ENCODE data around the gene PAX2.

The PAX2 gene

DNA sequence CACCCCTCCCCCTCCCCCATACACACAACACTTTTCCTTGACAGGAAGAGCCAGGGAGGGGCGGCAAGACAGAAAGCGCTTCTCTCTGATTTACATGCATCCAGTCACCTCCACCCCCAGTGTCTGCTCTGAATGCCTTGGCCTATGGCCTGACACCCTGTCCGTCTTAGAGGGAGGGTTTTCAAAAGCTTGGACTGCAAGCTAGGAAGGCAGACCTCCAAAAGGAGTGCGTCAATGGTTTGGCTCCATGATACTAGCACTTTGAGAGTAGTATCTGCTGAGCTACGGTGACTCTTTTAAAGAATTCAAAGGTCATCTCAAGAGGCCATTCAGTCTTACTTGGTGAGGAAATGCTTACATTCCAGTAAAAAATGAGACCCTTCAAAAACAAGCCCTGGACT, 20.3 kb upstream of the PAX2 start:
- DNase-seq: no peak

DNA sequence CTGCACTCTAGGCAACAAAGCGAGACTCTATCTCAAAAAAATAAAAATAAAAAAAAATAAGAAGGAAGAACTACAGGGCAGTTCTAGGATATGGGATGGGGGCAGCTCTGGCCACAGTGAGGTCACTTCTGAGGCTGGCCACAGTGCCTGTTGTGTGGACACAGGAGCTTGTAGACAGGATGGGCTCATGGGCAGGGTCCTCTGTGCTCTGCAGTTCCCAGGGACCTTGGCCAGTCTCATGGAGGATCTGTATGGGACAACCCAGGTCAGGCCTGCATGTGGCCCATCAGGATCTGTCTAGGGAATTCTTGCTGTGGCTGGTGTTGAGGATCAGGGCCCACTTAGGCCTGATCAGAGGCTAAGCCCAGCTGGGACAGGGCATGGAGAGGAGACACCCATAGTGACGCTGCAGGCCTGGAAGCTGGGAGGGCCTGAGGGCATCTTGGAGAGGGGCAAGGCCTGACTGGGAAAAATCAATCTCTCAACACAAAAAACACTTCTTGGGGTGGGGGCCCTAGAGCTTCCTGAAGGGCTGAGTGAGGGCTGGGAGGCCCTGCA, 19.4 kb upstream of the PAX2 start:
- no peak for DNase-seq

DNA sequence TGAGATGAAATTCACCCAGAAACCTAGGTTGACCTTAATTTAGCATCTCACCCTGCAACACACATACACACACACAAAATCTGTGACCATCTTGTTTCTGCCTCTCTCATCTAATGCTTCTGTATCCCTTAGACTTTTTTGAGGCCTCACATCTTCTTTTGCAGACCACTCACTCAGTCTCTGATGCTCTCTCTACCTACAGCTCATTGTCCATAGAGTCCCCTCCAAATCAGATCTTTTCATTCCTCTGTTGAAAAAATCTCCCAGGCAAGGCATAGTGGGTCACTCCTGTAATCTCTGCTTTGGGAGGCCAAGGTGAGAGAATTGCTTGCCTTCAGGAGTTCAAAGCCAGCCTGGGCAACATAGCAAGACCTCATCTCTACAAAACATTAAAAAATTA, 17.6 kb upstream of the PAX2 start:
- no peak for DNase-seq

DNA sequence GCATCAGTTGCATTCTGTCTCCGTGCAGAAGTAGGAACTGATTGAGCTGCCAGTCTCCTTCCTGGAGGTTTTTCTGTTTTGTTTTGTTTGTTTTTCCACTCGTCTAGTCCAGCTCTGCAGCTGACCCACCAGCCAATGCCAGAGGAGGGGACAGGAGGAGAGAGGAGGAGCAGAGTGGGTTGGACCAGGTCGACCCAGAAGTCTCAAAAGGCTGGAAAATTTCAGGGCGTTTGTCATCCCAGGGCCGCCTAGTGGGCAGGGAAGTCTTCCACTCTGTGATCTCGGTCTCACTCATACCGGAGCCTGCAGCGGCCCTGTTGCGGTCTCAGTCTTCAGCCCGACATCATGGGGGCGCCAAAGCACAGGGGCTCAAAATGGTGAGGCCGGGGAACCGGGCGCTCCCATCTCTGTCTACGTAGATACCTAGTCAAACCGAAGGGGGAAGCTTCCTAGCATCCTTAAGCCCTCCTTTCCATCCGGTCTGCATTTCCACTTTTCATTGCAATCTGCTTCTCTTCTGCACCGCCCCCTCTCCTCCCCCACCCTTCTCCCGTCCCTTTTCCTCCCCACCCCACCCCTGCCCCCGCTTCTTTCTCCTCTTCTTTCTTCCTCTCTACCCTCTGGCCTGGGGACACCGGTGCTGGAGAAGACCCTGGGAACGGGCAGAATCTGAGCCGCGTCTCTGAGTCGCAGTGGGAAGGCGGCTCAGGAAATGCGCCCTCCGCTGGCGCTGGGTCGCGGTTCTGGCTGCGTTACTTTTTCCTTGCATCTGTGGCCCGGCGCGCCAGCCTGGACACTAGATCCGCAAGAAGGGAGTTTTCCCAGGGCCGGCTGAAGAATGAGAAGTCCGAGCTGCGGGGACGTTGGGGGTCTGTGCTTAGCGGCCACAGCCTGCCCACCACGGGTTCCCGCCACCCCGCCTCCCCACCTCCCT, 16.2 kb upstream of the PAX2 start:
- DNase-seq: peak; percentile 19

DNA sequence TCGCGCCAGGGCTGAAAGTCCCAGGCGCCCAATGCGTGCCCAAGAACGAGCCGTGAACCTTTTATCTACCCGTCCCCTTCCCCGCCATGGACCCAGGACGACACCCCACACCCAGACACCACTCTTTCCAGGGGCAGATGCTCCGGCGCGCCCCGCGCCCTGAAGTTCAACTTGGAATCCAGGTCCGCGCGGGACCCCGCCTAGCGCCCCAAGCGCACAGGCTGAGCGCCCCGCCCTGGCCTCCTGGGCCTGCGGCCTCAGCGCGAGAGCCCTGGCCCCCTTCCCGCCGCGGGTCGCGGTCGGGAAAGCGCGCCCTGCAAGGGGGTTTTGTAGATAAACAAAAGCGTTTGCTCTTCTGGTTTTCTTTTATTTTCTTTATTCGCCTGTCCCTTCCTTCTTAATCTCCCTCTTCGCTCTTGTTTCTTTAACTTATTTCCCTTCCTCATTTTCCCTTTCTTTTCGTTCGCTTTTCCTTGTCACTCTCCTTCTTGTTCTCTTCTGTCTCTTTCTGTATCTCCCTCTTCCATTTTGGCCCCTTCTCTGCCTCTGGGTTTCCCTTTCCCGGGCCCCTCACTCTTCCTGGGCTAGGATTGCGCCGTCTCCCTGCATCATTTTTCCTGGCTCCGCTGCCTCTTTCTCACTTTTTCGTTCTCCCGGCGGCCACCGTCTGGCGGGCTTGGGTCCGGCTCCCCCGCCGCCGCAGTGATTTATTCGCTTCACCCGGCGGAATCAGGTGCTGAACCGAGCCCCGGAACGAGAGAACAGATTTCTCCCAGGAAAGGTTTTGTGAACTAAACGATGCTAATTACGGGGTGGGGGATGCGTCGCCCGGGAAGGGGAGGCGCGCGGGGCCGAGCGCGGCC, 15.3 kb upstream of the PAX2 start:
- no peak for DNase-seq

DNA sequence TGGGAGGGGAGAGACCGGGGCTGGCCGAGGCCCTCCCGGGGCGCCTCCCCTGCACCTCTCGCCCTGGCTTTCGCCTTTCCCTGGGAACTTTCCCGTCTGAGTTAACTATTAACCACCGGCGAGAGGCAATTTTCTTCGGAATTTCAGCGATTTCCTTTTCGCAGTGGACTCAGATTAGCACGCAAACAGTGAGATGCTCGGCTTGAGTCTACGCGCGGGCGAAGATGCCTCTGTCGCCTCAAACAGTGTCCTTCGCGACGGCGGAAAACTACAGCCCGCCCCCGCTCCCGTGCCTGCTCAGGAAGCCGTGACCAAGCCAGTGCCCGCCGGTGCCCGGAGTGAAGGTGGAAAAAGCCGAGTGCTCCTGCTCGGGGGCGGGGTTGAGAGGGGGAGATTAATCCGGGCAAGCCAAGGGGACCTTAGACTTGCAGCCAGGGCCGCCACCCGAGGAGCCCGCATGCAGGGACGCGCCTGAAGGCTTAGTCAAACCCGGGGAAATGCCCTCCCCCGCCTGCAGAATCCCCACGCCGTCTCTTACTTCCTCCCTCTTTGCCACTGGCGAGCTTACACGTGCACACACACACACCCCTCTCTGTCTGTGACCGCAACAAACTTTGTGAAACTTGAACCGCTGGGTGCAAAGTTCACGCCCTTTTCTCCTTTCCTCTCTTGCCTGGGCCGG, 14.5 kb upstream of the PAX2 start:
- DNase-seq: peak; percentile 33

DNA sequence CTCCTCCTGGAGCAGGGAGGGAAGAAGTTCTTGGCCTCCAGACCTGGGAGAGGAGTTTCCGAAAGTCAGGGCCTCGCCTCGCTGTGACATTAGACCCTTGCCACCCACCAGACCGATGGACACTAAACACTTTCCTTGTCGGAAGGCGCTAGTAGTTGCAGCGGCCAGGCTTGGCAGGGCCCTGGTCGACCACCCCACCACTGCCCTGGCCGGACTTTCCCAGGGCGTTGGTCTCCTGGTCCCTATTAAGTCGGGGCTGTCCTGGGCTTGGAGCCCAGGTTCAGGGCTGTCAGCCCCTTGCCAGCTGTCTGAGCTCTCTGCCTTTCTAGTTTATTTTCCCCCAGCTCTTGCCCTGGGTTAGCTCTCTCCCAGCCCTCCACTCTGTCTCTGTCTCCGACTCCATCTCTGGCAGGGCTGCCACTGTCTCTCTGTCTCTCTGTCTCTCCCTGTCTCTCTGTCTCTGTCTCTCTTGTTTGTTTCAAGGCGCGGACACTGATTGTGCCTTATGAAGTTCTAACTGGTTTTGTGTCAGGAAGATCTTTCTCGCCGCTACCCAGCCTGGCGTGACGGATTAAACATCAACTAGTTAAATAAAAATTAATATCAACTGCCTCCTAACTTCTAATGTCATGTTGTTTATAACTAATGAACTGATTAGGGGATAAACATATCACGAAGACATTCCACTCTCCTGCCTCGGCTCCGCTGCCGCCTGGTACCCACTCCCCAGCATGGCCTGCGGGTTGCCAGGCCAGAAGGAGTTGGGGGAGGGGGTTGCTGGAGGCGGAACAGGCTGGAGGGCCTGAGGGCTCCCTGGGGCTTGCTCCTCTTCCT, 13.8 kb upstream of the PAX2 start:
- no peak for DNase-seq

DNA sequence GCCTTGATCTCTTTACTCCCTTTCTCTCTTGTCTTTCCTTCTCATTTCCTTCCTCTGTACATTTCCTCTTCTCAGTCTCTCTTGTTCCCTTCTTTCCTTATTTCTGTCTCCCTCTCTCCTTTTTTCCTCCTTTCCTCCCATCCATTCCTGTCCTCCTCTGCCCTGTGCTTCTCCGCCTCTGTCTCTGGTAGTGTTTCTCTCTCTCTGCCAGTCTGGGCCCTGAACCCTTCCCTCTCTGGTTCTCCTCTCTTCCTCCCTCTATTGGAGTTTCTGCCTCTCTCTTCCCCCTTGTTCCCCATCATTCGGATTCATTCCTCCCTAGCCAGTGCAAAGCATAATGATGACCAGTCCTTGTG, 13.2 kb upstream of the PAX2 start:
- no peak for DNase-seq

DNA sequence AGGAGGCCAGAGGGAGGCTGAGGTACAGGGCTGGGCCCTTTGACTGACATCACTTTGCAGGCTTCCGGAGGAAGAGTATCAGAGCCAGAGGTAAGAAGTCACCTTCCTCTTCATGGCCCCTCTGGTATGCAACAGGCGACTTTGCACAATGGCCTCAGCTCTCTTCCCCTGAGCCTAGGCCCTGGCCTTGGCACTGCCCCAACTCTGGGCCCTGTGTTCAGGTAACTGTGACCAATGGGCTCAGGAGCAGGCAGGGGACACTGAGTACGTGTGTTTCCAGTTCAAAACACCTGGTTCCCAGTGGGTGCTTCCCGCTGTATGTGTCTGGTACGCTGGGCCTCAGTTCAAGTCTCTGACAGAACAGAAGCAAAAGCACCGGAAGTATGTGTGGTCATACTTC, 12.1 kb upstream of the PAX2 start:
- no peak for DNase-seq

DNA sequence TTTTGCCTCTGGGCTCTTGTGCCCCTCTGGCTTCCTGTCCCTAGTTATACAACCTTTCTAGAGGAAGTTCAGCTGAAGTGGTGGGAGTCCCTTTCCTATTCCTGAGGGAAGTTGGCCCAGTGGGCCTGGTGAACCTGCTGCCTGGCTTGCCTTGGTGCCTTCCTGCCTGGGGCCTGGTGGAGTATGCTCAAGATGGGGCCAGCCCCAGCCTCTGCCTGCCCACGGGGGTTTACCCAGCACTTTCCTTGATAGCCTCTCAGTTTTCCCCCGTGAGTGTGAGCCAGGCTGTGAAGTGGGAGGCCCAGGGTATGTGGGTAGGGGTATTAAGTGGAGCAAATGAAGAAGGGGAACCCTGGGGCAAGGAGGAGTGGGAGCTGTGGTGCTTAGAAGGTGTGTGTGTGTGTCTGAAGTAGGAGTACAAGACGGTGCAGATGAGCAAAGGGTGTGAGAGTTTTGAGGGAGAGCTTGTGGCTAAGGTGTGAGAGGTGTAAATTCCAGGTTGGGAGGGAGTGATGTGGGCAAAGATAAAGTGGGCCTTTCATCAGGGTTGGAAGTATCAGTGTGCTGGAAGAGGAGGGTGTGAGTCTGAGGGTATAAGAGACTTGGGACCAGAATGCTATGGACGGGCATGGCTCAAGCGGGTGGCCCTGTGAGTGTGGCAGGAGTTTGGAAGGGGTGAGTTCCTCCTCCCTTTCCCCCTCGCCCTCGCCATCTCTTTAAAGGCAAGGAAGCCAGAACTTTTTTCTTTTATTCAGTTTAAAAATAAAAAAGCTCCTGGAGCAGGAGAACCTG, 10.9 kb upstream of the PAX2 start:
- no peak for DNase-seq

DNA sequence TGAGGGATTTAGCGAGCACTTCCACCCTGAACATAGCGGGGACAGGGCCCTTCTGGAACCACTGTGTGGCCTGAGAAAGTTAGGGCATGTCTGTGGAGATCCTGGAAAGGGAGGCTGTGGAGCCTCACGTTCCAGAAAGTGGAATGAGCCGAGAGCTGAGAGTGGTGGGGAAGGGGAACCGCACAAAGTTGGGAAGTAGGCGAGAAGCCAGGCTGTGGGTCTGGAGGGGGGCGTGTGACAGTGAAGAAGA, 10.4 kb upstream of the PAX2 start:
- DNase-seq: no peak

DNA sequence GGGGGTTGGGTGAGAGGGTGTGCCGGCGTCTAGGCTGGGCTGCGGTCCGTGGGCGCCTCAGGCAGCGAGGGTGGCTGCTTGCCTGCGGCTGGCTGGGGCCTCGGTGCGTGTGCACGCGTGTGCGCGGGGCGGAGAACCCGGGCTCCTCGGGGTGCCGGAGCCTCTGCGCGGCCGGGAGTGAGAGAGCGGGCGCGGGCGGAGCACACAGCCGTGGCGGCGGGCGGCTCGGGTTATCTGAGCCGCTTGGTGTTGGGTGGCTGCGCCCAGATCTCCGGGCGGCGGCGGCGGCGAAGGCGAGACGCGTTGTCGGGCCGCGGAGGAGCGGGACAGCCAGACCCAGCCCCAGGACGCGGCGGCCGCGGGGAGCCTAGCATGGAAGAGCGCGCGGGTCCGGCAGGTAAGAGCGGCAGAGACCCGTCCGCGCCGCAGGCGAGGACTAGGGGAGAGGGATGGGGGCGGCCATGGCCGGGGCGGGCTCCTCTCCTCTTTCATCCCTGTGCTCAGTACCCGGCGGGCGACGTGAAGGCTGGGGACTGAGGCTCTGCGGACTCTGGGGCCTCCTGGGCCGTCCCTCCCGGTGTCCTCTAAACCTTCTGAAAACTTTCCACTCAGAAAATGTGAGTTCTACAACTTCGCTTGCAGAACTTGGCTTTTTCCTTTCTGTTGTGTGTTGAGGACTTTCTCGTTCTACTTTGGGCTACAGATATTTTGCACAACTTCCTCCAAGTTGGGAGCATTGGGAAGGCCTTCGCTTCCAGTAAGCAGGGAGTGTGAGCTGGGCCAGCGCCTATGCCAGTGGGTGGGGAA, 9.8 kb upstream of the PAX2 start:
- no peak for DNase-seq

DNA sequence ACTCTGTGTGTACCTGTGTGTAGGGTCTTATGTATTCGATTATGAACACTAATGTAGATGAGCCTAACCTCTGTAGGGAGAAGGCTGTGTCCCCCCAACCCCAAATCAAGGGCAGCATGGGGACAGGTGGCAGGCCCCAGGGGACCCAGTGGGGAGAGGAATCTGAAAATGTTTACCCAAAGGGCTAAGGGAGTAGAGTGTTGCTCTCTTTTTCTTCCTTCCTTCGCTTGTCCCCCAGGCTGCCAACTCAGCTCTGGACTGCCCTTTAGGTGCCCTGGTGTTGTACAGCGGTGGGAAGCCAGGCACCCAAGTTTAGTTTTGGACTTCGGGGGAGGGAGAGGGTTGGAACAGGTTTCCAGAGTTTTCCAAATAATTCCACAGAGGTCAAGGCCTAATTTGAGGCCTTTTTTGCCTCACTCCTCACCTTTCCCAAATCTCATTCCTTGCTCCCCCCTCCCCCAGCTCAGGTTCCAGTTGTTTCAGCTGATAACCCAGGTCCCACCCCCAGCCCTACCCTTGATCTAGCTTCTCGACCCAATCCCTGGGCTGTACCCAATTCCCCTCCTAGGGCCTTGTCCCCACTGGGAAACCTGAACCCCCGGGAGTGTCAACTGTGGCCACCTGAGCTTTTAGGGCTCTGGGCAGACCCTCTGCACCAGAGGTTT, 9.1 kb upstream of the PAX2 start:
- no peak for DNase-seq

DNA sequence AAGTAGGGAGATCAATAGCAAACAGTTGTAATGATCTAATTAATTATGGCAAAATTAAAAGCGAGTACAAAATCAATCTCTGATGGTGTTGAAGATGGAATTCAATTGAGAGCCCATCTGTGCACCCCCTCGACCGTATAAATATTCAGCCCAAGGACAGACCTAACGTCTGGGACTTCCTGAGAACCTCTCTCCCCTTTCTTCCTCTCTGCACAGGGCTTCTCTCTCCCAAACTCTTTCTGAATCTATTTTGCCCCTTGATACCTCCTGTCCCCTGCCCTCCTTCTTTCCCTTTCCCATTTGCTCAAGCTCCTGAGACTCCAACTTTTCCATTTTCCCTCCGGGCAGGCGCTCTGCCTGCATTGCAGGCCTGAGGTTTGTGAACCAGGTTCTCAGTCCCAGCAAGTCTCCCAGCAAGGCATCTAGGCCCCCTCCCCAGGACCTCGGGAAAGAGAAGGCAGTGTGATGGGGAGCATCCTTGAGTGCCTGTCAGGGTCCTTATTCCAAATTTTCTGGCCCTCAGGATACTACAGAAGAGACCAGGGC, 8.5 kb upstream of the PAX2 start:
- no peak for DNase-seq

DNA sequence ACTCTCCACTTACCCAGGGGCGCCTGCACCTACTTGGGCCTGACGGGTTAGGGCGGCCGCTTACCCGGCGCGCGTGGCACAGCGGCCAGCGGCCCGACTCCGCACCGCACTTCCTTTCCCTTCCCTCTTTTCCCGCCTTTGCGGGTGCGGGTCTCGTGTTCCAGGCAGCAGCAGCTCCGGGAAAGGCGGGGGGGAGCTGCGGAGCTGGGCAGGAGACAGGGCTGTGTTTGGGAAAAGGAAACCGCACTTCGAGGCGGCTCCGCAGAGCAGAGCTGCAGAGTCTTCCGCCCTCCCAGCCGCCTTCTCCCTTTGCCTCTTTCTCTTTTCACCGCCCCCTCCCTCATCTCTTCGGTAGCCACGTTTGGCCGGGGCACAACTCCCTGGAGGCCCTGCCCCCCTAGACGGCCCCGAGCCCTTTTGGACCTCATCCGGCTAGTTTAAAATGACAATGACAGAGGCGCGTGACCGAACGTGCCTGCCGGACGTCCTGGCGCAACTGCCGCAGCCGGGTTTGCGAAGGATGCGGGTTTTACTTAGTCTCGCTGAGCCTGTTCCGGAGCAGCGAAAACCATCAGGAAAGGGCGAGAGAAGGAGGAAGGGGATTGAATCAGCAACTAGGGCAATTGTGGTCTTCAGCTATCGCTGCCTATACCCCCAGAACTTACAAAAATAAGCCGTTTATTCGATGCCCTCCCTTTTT, 7.9 kb upstream of the PAX2 start:
- no peak for DNase-seq

DNA sequence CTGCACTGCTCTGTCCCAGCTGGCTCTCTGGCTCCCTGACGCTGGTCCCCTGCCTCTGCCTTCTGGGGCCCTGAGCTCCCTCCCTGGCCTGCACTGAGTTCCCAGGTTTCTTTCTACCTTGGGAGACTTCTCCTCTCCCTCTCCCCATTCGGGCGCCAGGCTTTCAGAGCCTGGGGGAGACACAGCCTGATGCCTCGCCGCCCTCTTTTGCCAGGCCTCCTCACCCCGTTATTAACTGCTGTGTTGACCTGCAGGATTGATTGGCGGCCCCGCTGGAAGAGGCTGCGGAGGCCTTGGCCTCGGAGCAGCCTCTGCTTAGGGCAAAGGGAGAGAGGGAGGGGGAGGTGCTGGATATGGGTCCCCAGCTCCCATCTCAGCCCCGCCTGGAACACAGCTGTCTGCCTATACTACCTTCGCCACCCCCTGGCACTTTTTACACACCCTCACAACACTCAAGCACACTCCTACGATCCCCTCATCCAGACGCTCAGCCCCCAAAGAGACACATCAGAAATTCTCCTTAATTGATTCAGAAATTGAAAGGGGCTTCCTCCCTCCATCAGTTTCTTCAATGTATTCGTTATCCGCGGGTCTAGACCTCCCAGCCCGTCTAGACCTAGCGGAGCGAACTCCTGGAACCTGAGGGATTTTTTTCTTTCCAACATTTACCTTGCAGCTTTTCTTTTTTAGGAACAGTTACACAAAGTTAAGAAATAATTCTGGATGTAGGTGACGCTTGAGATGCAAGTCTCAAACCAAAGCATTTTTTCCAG, 7.1 kb upstream of the PAX2 start:
- no peak for DNase-seq

DNA sequence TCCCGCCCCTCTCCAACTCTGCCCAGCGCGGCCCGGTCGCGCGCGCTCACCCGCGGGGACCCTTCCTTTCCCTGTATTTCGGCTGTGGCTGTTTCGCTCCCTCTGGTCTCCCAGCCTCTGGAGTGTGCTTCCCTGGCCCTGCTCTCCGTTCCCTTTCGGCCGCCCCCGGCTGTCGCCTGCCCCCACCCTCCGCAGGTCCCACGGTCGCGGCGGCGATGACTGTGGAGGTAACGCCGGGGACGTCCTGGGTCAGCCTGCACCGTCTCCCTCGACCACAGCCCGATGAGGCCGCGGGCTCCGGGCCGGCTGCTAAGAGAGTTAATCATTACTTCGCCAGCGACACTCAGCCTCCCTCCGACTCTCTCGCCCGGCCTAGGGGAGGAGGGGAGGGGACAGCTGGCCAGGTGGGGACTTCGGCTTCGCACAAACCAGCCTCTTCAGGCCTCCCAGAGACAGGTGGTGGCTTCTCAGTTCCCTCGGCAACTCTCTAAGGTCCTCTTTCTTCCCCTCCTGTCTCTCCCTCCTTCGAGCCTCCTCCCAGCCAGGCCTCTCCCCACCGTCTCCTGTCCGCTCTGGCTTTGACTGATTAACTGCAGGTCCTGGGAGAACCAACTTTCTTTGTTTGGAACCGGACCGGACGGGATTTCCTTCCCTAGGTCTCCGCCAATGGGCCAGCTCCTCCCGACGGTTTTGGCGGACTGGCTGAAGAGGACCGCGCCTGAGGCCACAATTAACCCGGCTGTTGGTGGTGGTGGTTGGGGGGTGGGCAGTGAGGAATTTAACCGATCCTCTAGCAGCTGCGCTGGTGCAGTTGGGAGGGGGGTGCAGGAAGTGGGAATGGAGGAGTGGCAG, 5.6 kb upstream of the PAX2 start:
- DNase-seq: no peak

Measured in CD4-positive, alpha-beta T cell treated with Interleukin-21 for 1 hour (primary cell).